ENCODE measurements around the gene FUBP1.
"Not testable (repeated sequence)": the region's sequence is repeated elsewhere in the genome, so short reads cannot be mapped to it uniquely, and the experiment has no call there.

Gene FUBP1

GRCh38 chr1:77987919-77988318 lies 9.0 kb upstream of the FUBP1 start:
- DNase-seq = no peak

GRCh38 chr1:77986810-77987209 lies 7.9 kb upstream of the FUBP1 start:
- DNase-seq = no peak

GRCh38 chr1:77984629-77985028 lies 5.8 kb upstream of the FUBP1 start:
- DNase-seq = no peak

GRCh38 chr1:77983997-77984355 lies 5.1 kb upstream of the FUBP1 start:
- DNase-seq = no peak

- DNase-seq = not testable (repeated sequence)
Observed at GRCh38 chr1:77983352-77983996, 4.6 kb upstream of the FUBP1 start.

GRCh38 chr1:77978293-77978968 lies 441 bp downstream of the FUBP1 start:
- DNase-seq = peak; percentile 87 to 94

- DNase-seq = no peak
Observed at GRCh38 chr1:77977989-77978292, 931 bp downstream of the FUBP1 start.

GRCh38 chr1:77976433-77977076 lies 2.3 kb downstream of the FUBP1 start:
- DNase-seq = peak in 1 of 2 donors; percentile 27

- no peak for DNase-seq
Observed at GRCh38 chr1:77975907-77976306, 3.0 kb downstream of the FUBP1 start.

GRCh38 chr1:77975386-77975785 lies 3.5 kb downstream of the FUBP1 start:
- DNase-seq = no peak

GRCh38 chr1:77972080-77972479 lies 6.8 kb downstream of the FUBP1 start:
- no peak for DNase-seq

GRCh38 chr1:77970192-77970591 lies 8.7 kb downstream of the FUBP1 start:
- no peak for DNase-seq

- no peak for DNase-seq
Observed at GRCh38 chr1:77966291-77966690, 12.6 kb downstream of the FUBP1 start.

GRCh38 chr1:77961392-77961791 lies 17.5 kb downstream of the FUBP1 start:
- DNase-seq = no peak

- DNase-seq = no peak
Observed at GRCh38 chr1:77958850-77959249, 20.0 kb downstream of the FUBP1 start.

GRCh38 chr1:77958391-77958790 lies 20.5 kb downstream of the FUBP1 start:
- DNase-seq = no peak

- no peak for DNase-seq
Observed at GRCh38 chr1:77956464-77956863, 22.4 kb downstream of the FUBP1 start.

- DNase-seq = no peak
Observed at GRCh38 chr1:77955709-77956108, 23.2 kb downstream of the FUBP1 start.

GRCh38 chr1:77954521-77954920 lies 24.4 kb downstream of the FUBP1 start:
- DNase-seq = no peak

GRCh38 chr1:77953907-77954306 lies 25.0 kb downstream of the FUBP1 start:
- DNase-seq = no peak

- no peak for DNase-seq
Observed at GRCh38 chr1:77951328-77951727, 27.5 kb downstream of the FUBP1 start.

- no peak for DNase-seq
Observed at GRCh38 chr1:77950873-77951272, 28.0 kb downstream of the FUBP1 start.

- no peak for DNase-seq
Observed at GRCh38 chr1:77948841-77949424, 29.9 kb downstream of the FUBP1 start.

GRCh38 chr1:77945345-77945744 lies 33.5 kb downstream of the FUBP1 start:
- no peak for DNase-seq

All from CD4-positive, alpha-beta T cell treated with Interleukin-4 for 1 hour (primary cell).